ENCODE data around the gene LRP8.

DNA sequence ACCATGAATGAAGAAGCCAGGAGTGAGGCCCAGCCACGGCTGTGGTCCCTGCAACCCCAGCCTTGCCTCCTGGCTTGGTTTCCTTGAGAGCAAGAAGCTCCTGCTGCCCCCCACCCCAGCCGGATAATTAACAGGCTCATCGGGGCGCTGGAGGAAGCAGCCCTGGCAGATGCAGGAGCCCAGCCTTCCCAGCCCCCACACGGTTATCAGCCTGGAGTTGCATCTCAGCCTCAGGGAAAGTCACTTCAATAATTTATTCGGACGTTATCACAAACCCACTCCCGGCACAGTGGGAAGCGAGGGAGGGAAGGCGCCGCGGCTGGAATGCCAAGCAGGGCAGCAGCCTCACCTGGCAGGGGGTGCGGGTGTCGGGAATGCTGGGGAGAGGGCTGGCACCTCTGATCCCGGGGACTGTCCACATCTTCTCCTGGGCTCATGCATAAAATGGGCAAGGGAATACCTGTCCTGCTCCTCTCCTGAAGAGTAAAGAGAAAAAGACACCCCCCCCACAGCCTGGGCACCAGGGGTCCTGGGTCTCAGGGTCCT lies 43.3 kb upstream of the LRP8 start:
- TF ChIP-seq, protein P1, sequence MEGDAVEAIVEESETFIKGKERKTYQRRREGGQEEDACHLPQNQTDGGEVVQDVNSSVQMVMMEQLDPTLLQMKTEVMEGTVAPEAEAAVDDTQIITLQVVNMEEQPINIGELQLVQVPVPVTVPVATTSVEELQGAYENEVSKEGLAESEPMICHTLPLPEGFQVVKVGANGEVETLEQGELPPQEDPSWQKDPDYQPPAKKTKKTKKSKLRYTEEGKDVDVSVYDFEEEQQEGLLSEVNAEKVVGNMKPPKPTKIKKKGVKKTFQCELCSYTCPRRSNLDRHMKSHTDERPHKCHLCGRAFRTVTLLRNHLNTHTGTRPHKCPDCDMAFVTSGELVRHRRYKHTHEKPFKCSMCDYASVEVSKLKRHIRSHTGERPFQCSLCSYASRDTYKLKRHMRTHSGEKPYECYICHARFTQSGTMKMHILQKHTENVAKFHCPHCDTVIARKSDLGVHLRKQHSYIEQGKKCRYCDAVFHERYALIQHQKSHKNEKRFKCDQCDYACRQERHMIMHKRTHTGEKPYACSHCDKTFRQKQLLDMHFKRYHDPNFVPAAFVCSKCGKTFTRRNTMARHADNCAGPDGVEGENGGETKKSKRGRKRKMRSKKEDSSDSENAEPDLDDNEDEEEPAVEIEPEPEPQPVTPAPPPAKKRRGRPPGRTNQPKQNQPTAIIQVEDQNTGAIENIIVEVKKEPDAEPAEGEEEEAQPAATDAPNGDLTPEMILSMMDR (conservative IDR thresholded peaks at IDR 0.05; ENCODE audit: low read depth, low read length), result no peak
- TF ChIP-seq BHLHE40 (IDR thresholded peaks at IDR 0.05; ENCODE audit: low read depth, low read length) (no peak), CEBPB (IDR thresholded peaks at IDR 0.05; ENCODE audit: low read depth, low read length) (no peak), POLR2A (IDR thresholded peaks at IDR 0.05; ENCODE audit: low read depth, low read length) (no peak), MAZ (IDR thresholded peaks at IDR 0.05; ENCODE audit: borderline replicate concordance, low read depth, low read length) (no peak), RAD21 (IDR thresholded peaks at IDR 0.05; ENCODE audit: low read length) (no peak), RCOR1 (IDR thresholded peaks at IDR 0.05; ENCODE audit: insufficient replicate concordance, low read length) (no peak), SMC3 (IDR thresholded peaks at IDR 0.05; ENCODE audit: low read depth, low read length) (no peak), RFX5 (IDR thresholded peaks at IDR 0.05; ENCODE audit: low read depth, low read length) (no peak), CHD1 (IDR thresholded peaks at IDR 0.05; ENCODE audit: low read depth, low read length) (no peak), MAFK (IDR thresholded peaks at IDR 0.05; ENCODE audit: low read depth, low read length) (no peak), MXI1 (IDR thresholded peaks at IDR 0.05; ENCODE audit: borderline replicate concordance, low read depth, low read length) (no peak)

Data from IMR-90 (cell line).